Measurements from ENCODE around the gene MAP2.

DNA sequence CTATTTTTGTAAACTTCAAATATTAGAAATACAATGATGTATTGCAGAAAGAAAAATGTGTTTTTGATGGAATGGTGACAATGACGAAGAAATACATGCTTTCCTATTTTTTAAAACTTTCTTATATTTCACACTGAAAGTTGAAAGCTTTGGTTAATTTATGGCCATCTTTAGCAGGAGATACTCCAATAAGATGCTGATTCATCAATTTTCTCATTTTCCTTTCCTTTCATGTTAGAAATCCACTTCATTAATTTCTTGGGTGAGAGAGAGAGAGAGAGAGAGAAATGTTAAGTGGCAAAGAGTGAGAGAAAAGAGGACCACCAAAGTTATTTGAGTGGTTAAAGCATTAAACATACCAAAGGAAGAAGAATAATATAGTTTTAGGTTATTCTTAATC is 28.6 kb upstream of the MAP2 start:
- TF ChIP-seq POLR2AphosphoS5 (IDR thresholded peaks at IDR 0.05; ENCODE audit: insufficient read depth in 1 of 2, low read depth in 1 of 2) (no peak), POLR2A (IDR thresholded peaks at IDR 0.05) (no peak)
- TF ChIP-seq, protein P1, sequence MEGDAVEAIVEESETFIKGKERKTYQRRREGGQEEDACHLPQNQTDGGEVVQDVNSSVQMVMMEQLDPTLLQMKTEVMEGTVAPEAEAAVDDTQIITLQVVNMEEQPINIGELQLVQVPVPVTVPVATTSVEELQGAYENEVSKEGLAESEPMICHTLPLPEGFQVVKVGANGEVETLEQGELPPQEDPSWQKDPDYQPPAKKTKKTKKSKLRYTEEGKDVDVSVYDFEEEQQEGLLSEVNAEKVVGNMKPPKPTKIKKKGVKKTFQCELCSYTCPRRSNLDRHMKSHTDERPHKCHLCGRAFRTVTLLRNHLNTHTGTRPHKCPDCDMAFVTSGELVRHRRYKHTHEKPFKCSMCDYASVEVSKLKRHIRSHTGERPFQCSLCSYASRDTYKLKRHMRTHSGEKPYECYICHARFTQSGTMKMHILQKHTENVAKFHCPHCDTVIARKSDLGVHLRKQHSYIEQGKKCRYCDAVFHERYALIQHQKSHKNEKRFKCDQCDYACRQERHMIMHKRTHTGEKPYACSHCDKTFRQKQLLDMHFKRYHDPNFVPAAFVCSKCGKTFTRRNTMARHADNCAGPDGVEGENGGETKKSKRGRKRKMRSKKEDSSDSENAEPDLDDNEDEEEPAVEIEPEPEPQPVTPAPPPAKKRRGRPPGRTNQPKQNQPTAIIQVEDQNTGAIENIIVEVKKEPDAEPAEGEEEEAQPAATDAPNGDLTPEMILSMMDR (IDR thresholded peaks at IDR 0.05): no peak
